ENCODE measurements around the gene PTPRM. TPM values are rescaled to one million over a fixed set of nuclear protein-coding genes. Genes with fewer than 3 reads are reported as not detected.

The PTPRM gene
- total RNA-seq, 1 experiment from 2014 or later: 6.2 TPM

DNA sequence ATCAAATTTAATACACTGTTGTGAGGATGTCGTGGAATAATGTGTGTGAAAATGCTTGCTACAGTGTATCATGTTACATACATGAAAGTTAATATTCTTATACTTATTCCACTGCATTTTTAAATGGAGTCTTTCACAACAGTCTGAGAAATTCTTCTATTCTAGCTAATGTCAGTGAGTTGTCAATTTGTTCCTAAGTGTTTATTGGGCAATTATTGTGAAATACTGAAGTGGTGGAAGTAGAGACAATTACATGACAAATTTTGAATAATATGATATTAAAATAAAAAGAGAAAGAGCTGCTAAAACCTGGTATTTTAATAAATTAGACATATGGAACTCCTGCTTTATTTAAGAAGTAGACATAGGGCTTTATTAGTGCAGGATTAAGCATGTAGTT lies 176.1 kb downstream of the PTPRM start:
- no peak overlapping the region for H3T11ph ChIP-seq (ENCODE audit: low read length)
- no peak overlapping the region for H2BK15ac ChIP-seq (ENCODE audit: low read depth, low read length)
- H2AK5ac ChIP-seq (ENCODE audit: insufficient read length, low read length): no peak overlapping the region
- no peaks in the 10 kb centered on the region for H3K79me1 ChIP-seq (ENCODE audit: insufficient read depth, low read depth, low read length, poor library complexity, severe bottlenecking)
- no peak overlapping the region for H3K9ac ChIP-seq (ENCODE audit: extremely low read depth, insufficient read length, low read length)
- no peak overlapping the region for H3K4ac ChIP-seq (ENCODE audit: low read depth, low read length)
- H3K79me2 ChIP-seq (ENCODE audit: insufficient read depth, low read length): no peaks in the 10 kb centered on the region
- Mint-ChIP-seq H3K4me1 (peaks cover 23 to 25% of the 10 kb centered on the region in 2 experiments), H3K27me3 (ENCODE audit: low read depth) (no peaks in the 10 kb centered on the region), H3K27ac (no peak overlapping the region), H3K9me3 (peaks cover 20 to 22% of the 10 kb centered on the region in 2 experiments), H3K36me3 (ENCODE audit: insufficient read depth in 1 of 3, low read depth in 3 of 3) (peaks cover 13 to 20% (median 14%) of the 10 kb centered on the region in 3 experiments), H3K4me3 (no peak overlapping the region)
- no peak overlapping the region for H2BK120ac ChIP-seq (ENCODE audit: low read depth, low read length, poor library complexity, severe bottlenecking)
- H4K20me1 ChIP-seq (ENCODE audit: control insufficient read depth, insufficient read depth, insufficient read length): no peaks in the 10 kb centered on the region
- WGBS (ENCODE audit: extremely low coverage, insufficient read length, low lambda C conversion rate): no CpG with 5 or more reads among the region's 1 CpG
- H3K27me3 ChIP-seq (ENCODE audit: insufficient read depth, low read length): no peaks in the 10 kb centered on the region
- H2AFZ ChIP-seq (ENCODE audit: low read length): no peak overlapping the region
- H4K5ac ChIP-seq (ENCODE audit: insufficient read length, low read depth, low read length): no peak overlapping the region
- no peak overlapping the region for H2BK12ac ChIP-seq (ENCODE audit: insufficient read length, low read depth, low read length)
- peaks cover 2% of the 10 kb centered on the region; the same call in 1 of the 2 replicates for H3K4me1 ChIP-seq (ENCODE audit: insufficient read depth, low read length)
- H3K23me2 ChIP-seq (ENCODE audit: insufficient read length, low read depth, low read length, poor library complexity, severe bottlenecking): no peaks in the 10 kb centered on the region
- H4K91ac ChIP-seq (ENCODE audit: insufficient read length, low read depth, low read length): no peak overlapping the region
- no peak overlapping the region for H2BK20ac ChIP-seq (ENCODE audit: low read depth, low read length, poor library complexity, severe bottlenecking)
- H3K56ac ChIP-seq (ENCODE audit: insufficient read length, low read depth, low read length): no peak overlapping the region
- DNase-seq: no peak
- peaks cover 7% of the 10 kb centered on the region for H3K9me3 ChIP-seq (ENCODE audit: control insufficient read depth, low read depth, low read length)
- no peak overlapping the region for H3K23ac ChIP-seq (ENCODE audit: insufficient read length, low read depth, low read length)
- no peak overlapping the region for H3K18ac ChIP-seq (ENCODE audit: insufficient read length, low read depth, low read length)
- H2BK5ac ChIP-seq (ENCODE audit: insufficient read length, low read length): no peak overlapping the region
- no peak overlapping the region for H4K8ac ChIP-seq (replicated peaks; ENCODE audit: insufficient read length, low read depth, low read length)
- no peak overlapping the region for H3K4me2 ChIP-seq (ENCODE audit: insufficient read depth, insufficient read length, low read length)
- no peak overlapping the region for H3K27ac ChIP-seq (ENCODE audit: insufficient read length, low read depth, low read length)
- TF ChIP-seq, protein P1, sequence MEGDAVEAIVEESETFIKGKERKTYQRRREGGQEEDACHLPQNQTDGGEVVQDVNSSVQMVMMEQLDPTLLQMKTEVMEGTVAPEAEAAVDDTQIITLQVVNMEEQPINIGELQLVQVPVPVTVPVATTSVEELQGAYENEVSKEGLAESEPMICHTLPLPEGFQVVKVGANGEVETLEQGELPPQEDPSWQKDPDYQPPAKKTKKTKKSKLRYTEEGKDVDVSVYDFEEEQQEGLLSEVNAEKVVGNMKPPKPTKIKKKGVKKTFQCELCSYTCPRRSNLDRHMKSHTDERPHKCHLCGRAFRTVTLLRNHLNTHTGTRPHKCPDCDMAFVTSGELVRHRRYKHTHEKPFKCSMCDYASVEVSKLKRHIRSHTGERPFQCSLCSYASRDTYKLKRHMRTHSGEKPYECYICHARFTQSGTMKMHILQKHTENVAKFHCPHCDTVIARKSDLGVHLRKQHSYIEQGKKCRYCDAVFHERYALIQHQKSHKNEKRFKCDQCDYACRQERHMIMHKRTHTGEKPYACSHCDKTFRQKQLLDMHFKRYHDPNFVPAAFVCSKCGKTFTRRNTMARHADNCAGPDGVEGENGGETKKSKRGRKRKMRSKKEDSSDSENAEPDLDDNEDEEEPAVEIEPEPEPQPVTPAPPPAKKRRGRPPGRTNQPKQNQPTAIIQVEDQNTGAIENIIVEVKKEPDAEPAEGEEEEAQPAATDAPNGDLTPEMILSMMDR (conservative IDR thresholded peaks at IDR 0.05): no peak
- no peak overlapping the region for H3K14ac ChIP-seq (ENCODE audit: insufficient read depth, low read length)
